ENCODE measurements around the gene GBA2.

The GBA2 gene

DNA sequence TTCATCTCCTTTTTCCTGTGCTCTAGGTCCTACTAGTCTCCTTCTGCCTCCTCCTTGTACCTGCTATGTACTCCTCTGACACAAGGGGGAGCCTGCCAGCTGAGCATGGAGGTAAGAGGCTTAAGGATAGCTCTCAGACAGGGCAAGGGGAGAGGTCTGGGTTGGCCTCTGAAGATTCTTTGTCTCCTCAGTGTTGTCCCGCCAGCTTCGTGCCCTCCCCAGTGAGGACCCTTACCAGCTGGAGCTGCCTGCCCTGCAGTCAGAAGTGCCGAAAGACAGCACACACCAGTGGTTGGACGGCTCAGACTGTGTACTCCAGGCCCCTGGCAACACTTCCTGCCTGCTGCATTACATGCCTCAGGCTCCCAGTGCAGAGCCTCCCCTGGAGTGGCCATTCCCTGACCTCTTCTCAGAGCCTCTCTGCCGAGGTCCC lies 12.8 kb downstream of the GBA2 start:
- H3K27ac Mint-ChIP-seq: peak overlapping the region; percentile 51
- peaks cover 10% of the 10 kb centered on the region for H3K4me1 Mint-ChIP-seq
- H3K27me3 Mint-ChIP-seq (ENCODE audit: low read depth, poor library complexity): peaks cover 2% of the 10 kb centered on the region
- H3K9me3 Mint-ChIP-seq: no peaks in the 10 kb centered on the region
- peaks cover 16% of the 10 kb centered on the region for H3K36me3 Mint-ChIP-seq (ENCODE audit: low read depth)
- peak; percentile 72 for DNase-seq
- H3K4me3 Mint-ChIP-seq: no peak overlapping the region
- TF ChIP-seq, protein P1, sequence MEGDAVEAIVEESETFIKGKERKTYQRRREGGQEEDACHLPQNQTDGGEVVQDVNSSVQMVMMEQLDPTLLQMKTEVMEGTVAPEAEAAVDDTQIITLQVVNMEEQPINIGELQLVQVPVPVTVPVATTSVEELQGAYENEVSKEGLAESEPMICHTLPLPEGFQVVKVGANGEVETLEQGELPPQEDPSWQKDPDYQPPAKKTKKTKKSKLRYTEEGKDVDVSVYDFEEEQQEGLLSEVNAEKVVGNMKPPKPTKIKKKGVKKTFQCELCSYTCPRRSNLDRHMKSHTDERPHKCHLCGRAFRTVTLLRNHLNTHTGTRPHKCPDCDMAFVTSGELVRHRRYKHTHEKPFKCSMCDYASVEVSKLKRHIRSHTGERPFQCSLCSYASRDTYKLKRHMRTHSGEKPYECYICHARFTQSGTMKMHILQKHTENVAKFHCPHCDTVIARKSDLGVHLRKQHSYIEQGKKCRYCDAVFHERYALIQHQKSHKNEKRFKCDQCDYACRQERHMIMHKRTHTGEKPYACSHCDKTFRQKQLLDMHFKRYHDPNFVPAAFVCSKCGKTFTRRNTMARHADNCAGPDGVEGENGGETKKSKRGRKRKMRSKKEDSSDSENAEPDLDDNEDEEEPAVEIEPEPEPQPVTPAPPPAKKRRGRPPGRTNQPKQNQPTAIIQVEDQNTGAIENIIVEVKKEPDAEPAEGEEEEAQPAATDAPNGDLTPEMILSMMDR (IDR thresholded peaks at IDR 0.05): peak; percentile 71

- peaks cover 10% of the 10 kb centered on the region for H3K4me1 Mint-ChIP-seq
- H3K9me3 Mint-ChIP-seq: no peaks in the 10 kb centered on the region
- TF ChIP-seq, protein P1 (IDR thresholded peaks at IDR 0.05): no peak
- no peak overlapping the region for H3K27ac Mint-ChIP-seq
- peaks cover 11% of the 10 kb centered on the region for H3K36me3 Mint-ChIP-seq (ENCODE audit: low read depth)
- peaks cover 2% of the 10 kb centered on the region for H3K27me3 Mint-ChIP-seq (ENCODE audit: low read depth, poor library complexity)
- no peak for DNase-seq
- no peak overlapping the region for H3K4me3 Mint-ChIP-seq
Measured at GRCh38 chr9:35734096-35734495, 14.9 kb downstream of the GBA2 start.

- no peak overlapping the region for H3K4me3 Mint-ChIP-seq
- peak; percentile 45 for DNase-seq
- H3K27ac Mint-ChIP-seq: peak overlapping the region; percentile 95
Measured at GRCh38 chr9:35732800-35733541, 16.1 kb downstream of the GBA2 start.

DNA sequence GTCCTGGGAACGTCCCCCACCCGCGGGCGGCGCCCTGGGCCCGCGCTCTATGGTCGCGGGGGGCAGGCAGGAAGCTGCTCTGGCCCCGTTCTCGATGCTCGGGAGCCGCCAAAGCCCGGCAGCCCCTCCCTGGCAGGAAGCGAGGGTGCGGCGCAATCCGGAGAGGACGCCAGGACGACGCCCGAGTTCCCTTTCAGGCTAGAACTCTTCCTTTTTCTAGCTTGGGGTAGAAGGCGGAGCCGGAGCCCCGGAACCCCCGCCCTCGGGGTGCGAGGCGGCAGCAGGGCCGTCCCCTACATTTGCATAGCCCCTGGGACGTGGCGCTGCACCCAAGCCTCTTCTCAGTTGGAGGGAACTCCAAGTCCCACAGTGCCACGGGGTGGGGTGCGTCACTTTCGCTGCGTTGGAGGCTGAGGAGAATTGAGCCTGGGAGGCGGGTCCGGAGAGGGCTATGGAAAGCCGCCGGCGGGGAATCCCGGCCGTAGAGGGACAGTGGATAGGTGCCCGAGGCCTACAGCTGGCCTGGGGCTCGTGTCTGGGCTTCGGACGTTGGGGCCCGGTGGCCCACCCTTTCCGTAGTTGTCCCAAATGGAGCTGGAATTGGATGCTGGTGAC lies 16.7 kb downstream of the GBA2 start, which contains the start of the genes CREB3 and TLN1:
Gene CREB3 (plus strand): TSS at position 482 of the 615 bp plus-strand sequence. CDS start 107 bp downstream, at position 589.
Gene TLN1 (minus strand): TSS at position 11 of the 615 bp plus-strand sequence. CDS start 6,501 bp downstream, outside the sequence.
- peaks cover 11% of the 10 kb centered on the region for H3K36me3 Mint-ChIP-seq (ENCODE audit: low read depth)
- H3K4me3 Mint-ChIP-seq: no peak within 1 kb of the TSS
- peak within 1 kb of the TSS; percentile 95 for H3K27ac Mint-ChIP-seq
- peaks cover 10% of the 10 kb centered on the region for H3K4me1 Mint-ChIP-seq
- H3K27me3 Mint-ChIP-seq (ENCODE audit: low read depth, poor library complexity): peaks cover 2% of the 10 kb centered on the region
- H3K9me3 Mint-ChIP-seq: no peaks in the 10 kb centered on the region
- TF ChIP-seq, protein P1 (IDR thresholded peaks at IDR 0.05): no peak
- DNase-seq: peak; percentile 92

More at GRCh38 chr9:35732800-35733541, 16.1 kb downstream of the GBA2 start:
- H3K27me3 Mint-ChIP-seq (ENCODE audit: low read depth, poor library complexity): peaks cover 2% of the 10 kb centered on the region
- peaks cover 10% of the 10 kb centered on the region for H3K4me1 Mint-ChIP-seq
- peaks cover 11% of the 10 kb centered on the region for H3K36me3 Mint-ChIP-seq (ENCODE audit: low read depth)
- H3K9me3 Mint-ChIP-seq: no peaks in the 10 kb centered on the region
- TF ChIP-seq, protein P1 (IDR thresholded peaks at IDR 0.05): no peak

GRCh38 chr9:35731415-35732184 lies 17.4 kb downstream of the GBA2 start:
- Mint-ChIP-seq H3K9me3 (no peaks in the 10 kb centered on the region), H3K4me3 (no peak overlapping the region), H3K27me3 (ENCODE audit: low read depth, poor library complexity) (peaks cover 2% of the 10 kb centered on the region), H3K4me1 (peaks cover 10% of the 10 kb centered on the region), H3K27ac (peak overlapping the region; percentile 68), H3K36me3 (ENCODE audit: low read depth) (peaks cover 11% of the 10 kb centered on the region)
- DNase-seq: no peak
- TF ChIP-seq, protein P1 (IDR thresholded peaks at IDR 0.05): no peak

Measured in nephron progenitor cell (in vitro differentiated cells).